HG03064 (cell line): Measurements from ENCODE around the gene TPRG1L.

ENCODE experiments used
- ATAC-seq: cut with Tn5 transposase; IDR thresholded peaks from one replicate; pipeline ENCODE4 v1.9.1; 2021; ENCODE audit warnings: low read depth; ENCODE audit not compliant: unreplicated experiment

The TPRG1L gene

GRCh38 chr1:3676581-3677470 is 52.0 kb downstream of the TPRG1L start:
- ATAC-seq, result peak; percentile 50

- ATAC-seq, result no peak
Observed at GRCh38 chr1:3677484-3677883, 52.7 kb downstream of the TPRG1L start.

DNA sequence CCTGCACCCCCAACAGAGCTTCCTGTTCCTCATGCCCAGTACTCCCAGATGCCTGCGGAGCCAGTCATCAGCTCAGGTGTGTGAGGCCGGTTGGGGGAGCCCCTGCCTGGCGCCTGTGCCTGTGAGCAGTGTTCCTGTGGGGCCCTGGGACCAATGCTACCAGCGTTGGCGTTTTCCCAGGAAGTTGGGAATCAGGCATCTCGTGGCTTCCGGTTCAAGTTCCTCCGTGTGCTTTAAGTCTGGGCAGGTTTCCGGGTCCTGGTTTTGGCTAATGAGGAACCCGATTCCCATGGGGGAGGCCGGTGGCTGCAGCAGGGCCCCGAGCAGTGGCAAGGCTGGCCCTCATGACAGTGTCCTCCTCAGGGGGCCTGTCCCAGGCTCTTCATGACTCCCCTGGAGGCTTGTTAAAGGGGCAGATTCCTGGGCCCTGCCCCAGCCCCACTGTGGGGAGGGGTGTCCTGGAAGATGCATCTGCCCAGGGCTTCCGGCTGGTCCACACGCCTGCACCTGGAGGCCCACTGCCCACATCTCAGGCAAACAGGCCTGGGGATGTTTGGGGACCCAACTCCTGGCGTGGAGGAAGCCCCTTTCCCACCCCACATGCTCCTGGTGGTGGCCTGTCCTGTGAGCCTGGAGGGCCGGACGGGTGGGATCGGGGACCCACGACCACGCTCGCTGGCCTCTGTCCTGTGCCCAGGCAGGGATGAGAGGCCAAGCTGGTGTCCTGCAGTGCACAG is 53.7 kb downstream of the TPRG1L start:
- ATAC-seq, result no peak

DNA sequence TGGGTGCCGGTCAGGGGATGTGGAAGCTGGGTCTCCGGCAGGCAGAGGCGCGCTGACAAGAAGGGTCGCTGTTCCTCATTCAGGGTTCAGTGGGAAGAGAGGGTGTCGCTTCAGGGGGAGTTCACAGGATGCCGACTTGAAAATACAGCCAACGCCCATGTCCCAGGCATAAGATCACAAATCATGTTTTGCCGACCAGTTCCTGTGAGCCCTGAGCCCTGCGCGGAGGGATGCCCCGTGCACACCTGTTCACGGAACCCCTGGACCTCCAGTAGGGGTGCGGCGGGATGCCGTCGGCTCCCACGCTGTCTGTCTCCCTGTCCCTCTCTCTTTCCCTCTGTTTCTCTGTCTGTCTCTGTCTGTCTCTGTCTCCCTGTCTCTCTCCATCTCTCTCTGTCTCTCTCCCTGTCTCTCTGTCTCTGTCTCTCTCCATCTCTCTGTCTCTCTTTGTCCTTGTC is 54.3 kb downstream of the TPRG1L start:
- ATAC-seq, result no peak
